Cardiac fibroblast (primary cell): ENCODE results near the gene MRTFA.
"Not testable (repeated sequence)": the region's sequence is repeated elsewhere in the genome, so short reads cannot be mapped to it uniquely, and the experiment has no call there.

Experiments
- DNase-seq, 2 donors: peaks; one replicate each; pipeline versions ENCODE4 v3.0.0 to v3.0.0-alpha.2; 2010; ENCODE audit warnings: low read depth in 2 of 2
- H3K4me3 ChIP-seq, 2 donors: replicated peaks in 1 of 2; 1 replicate in 1 of 2; 2 replicates in 1 of 2; pipeline ENCODE4 v1.5.1; 2011; ENCODE audit warnings: low read depth in 2 of 2, low read length in 2 of 2, mild to moderate bottlenecking in 2 of 2, moderate library complexity in 1 of 2
- TF ChIP-seq, protein P1 (sequence below): IDR thresholded peaks from one replicate; pipeline ENCODE4 v1.5.1; 2011; ENCODE audit warnings: low read depth, mild to moderate bottlenecking, low read length, inconsistent platforms

Gene MRTFA

DNA sequence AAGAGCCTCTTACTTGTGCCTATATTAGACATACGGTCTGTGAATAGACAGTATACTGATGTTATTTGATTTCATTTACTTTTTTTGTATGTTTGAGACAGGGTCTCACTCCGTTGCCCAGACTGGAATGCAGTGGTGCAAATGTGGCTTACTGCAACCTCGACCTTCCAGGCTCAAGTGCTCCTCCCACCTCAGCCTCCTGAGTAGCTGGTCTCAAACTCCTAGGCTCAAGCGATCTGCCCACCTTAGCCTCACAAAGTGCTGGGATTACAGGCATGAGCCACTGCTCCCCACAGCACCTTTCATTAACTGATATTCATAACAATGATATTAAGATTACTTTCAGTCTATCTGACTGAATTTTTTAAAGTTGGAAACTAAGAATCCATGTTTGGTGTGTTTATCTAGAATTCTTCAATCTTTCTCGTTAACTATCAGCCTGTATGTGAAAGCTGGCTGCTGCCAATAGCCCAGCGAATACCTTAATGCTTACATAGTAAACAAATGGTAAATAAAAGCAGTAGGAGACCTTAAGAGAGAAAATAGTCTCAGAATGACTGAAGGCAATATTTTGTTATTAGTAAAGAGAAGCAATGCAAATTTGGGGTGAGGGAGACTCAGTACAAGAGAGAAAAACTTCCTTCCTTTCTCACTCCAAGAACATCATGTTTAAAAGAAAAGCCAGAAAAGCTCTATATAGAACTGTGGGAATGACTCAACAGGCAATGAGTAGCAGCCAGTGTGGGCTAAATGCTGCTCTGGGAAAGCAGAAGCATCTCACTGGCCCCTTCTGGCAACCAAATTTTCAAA is 101.9 kb downstream of the MRTFA start:
- H3K4me3 ChIP-seq: no peak overlapping the region
- TF ChIP-seq, protein P1, sequence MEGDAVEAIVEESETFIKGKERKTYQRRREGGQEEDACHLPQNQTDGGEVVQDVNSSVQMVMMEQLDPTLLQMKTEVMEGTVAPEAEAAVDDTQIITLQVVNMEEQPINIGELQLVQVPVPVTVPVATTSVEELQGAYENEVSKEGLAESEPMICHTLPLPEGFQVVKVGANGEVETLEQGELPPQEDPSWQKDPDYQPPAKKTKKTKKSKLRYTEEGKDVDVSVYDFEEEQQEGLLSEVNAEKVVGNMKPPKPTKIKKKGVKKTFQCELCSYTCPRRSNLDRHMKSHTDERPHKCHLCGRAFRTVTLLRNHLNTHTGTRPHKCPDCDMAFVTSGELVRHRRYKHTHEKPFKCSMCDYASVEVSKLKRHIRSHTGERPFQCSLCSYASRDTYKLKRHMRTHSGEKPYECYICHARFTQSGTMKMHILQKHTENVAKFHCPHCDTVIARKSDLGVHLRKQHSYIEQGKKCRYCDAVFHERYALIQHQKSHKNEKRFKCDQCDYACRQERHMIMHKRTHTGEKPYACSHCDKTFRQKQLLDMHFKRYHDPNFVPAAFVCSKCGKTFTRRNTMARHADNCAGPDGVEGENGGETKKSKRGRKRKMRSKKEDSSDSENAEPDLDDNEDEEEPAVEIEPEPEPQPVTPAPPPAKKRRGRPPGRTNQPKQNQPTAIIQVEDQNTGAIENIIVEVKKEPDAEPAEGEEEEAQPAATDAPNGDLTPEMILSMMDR: no peak
- peak; percentile 57 to 71 for DNase-seq

DNA sequence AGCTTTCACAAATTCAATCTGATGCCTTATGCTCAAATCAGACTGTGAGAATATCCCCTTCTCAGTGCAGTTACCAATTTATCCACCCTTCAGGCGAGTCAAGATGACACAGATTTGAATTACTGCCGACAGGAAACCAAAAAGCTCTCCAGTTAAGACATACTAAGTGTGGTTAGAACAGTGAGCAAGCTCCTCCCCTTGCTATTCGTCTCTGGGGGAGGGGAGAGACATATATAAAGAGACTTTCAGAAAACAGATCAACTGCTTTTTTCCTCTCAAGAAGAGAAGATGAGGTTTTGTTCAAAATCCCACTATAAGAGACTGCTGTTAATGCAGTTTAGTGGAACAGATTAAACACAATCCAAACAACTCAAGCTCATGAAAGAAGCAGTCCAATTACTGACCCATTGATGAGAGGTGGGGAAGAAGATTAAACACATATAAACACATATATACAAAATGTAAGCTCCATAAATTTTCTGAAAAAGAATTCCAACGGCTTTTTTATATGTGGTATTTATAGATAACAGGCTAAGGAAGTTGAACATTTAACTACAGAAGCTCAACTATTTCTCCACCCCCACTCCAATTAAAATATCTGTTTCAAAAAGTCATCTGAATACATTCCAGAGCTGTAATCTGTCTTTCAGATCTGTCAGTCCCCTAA is 102.7 kb downstream of the MRTFA start:
- peak; percentile 76 to 81 for DNase-seq
- TF ChIP-seq, protein P1: no peak
- H3K4me3 ChIP-seq: peak overlapping the region in 1 of 2 donors; percentile 43

DNA sequence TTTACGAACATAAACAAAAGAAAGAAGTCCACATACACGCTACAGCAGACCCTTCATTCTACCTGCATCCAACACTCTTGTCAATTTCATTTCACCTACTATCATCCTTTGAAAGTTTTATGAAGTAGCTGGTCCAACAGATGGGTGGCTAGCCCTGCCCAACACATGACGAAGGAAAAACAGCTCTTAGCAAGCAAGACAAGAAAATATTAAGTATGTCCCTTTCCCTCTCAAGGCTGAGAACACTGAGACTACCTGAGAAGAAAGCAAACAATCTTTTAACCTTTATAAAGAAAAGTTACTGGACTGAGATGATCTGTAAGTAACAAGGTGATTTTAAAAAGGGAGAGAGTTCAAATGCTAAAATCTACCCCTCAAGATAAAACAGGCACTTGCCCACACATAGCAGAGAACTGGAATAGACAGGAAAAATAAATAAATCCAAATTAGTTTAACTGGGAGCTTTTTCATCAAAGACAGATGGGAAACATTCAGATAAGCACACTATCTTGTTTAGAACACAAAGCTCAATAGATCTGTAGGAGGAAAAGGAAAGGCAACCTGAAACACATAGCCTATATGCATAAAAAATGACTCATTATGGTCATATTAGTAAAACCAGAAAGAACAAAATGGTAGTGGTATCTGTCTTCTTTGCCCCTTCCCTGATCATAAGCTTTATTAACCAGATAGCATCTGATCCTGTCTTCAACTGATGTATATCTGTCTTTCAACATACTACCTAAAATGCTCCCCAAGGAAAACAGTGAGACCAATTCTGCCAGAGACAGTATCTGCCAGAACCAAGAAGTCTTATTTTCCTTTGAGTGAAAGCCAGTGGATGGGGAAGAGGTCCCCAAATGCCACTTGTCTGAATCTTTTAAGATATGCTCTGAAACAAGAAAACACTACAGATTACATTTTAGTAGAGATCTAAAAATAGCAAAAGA is 104.3 kb downstream of the MRTFA start:
- H3K4me3 ChIP-seq: peak overlapping the region; percentile 11 to 43
- no peak for DNase-seq
- TF ChIP-seq, protein P1: no peak

DNA sequence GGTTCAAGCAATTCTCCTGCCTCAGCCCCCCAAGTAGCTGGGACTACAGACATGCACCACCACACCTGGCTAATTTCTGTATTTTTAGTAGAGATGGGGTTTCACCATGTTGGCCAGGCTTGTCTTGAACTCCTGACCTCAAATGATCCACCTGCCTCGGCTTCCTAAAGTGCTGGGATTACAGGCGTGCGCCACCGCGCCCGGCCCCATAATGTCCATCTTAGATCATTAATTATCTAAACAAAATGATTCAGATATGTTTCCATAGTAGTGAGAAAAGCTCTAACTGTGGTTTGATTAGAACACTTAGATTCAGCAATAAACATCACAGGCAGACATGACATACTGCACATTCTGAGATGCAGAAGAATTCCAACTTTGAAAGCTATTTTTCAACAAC is 106.1 kb downstream of the MRTFA start:
- not testable (repeated sequence) for H3K4me3 ChIP-seq

DNA sequence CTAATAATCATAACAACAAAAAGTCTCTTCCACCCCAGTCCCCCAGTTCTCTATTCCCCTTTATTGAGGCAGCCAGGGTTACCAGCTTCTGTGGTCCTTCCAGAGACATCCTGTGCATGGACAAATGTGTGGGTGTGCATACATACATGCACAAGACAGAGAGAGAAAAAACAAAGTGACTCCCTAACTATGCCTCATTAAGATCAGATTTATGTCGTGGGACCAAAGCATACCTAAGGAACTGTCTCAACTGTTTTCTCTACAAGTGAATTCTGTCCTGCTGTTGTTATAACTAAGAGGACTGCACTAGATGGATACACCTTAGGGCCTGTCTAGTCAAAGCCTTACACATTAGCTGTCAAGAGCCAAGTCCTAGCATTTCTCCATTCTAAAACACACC is 106.7 kb downstream of the MRTFA start:
- no peak for DNase-seq
- TF ChIP-seq, protein P1: no peak
- H3K4me3 ChIP-seq: no peak overlapping the region

More for the DNA sequence above, 106.1 kb downstream of the MRTFA start:
- DNase-seq: not testable (repeated sequence)

DNA sequence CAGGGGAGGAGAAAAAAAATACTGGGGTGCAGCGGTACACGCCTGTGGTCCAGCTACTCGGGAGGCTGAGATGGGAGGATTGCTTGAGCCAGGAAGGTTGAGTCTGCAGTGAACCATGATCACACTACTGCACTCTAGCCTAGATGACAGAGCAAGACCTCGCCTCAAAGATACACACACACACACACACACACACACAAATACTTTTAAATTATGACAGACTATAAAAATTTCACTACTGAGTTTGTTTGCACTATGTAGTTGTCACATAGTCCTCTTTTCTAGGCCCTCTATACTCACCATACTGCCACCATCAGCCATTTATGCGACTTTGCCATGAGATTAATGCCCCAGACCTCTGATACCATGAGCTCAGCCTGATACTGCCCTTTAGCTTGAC is 109.6 kb downstream of the MRTFA start:
- TF ChIP-seq, protein P1: no peak
- DNase-seq: no peak
- H3K4me3 ChIP-seq: no peak overlapping the region
